ENCODE results near the gene INSR.
"Not testable (repeated sequence)": the region's sequence is repeated elsewhere in the genome, so short reads cannot be mapped to it uniquely, and the experiment has no call there.

INSR gene

GRCh38 chr19:7211191-7211951 is 82.8 kb downstream of the INSR start:
- DNase-seq (ENCODE audit: insufficient read length, low spot score): no peak
- TF ChIP-seq POLR2A (IDR thresholded peaks at IDR 0.05; ENCODE audit: low read depth, low read length): no peak
- no peak for FAIRE-seq

- TF ChIP-seq POLR2A (IDR thresholded peaks at IDR 0.05; ENCODE audit: low read depth, low read length): no peak
- FAIRE-seq: no peak
- no peak for DNase-seq (ENCODE audit: insufficient read length, low spot score)
Observed at GRCh38 chr19:7210359-7210758, 83.9 kb downstream of the INSR start.

GRCh38 chr19:7209597-7210325 is 84.5 kb downstream of the INSR start:
- DNase-seq (ENCODE audit: insufficient read length, low spot score); FAIRE-seq: not testable (repeated sequence)

DNA sequence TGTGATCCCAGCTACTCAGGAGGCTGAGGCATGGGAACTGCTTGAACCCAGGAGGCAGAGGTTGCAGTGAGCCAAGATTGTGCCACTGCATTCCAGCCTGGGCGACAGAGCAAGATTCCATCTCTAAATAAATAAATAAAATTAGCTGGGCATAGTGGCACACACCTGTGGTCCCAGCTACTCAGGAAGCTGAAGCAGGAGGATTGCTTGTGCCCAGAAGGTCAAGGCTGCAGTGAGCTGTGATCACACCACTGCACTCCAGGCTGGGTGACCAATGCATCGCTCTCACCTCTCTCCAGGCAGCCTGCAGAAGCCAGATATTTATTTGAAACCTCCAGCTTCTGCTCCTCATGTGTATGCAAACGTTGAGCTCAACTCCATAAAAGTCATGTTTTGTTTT is 85.2 kb downstream of the INSR start:
- FAIRE-seq; DNase-seq (ENCODE audit: insufficient read length, low spot score): not testable (repeated sequence)

DNA sequence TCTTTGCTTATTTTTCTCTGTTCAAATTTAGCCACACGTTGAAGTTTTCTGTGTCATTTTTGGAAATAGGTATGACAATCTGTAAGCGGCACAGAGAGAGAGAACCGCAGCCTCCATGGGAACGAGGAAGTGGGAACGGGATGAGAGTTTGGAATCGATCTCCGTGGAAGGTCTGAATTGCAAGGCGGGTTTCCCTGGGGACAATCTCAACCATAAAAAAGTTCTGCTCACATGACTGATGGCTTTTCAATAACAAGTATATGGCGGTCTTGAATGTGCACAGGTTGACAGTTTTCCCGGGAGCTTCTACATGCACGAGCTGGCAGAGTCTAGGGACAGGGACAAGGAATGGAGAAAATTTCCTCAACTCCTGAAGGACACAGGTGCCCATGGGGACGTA is 90.9 kb downstream of the INSR start:
- DNase-seq (ENCODE audit: insufficient read length, low spot score) (no peak), FAIRE-seq (no peak)
- TF ChIP-seq POLR2A (IDR thresholded peaks at IDR 0.05; ENCODE audit: low read depth, low read length): no peak

- TF ChIP-seq POLR2A (IDR thresholded peaks at IDR 0.05; ENCODE audit: low read depth, low read length): no peak
- FAIRE-seq: no peak
Observed at GRCh38 chr19:7202888-7203287, 91.3 kb downstream of the INSR start.

GRCh38 chr19:7200736-7201135 is 93.5 kb downstream of the INSR start:
- no peak for TF ChIP-seq POLR2A (IDR thresholded peaks at IDR 0.05; ENCODE audit: low read depth, low read length)
- no peak for FAIRE-seq
- DNase-seq (ENCODE audit: insufficient read length, low spot score): no peak

More at GRCh38 chr19:7202888-7203287, 91.3 kb downstream of the INSR start:
- no peak for DNase-seq (ENCODE audit: insufficient read length, low spot score)

GRCh38 chr19:7199613-7200533 is 94.3 kb downstream of the INSR start:
- peak; percentile 45 for FAIRE-seq
- TF ChIP-seq POLR2A (IDR thresholded peaks at IDR 0.05; ENCODE audit: low read depth, low read length): no peak
- peak; percentile 55 for DNase-seq (ENCODE audit: insufficient read length, low spot score)

GRCh38 chr19:7197760-7198696 is 96.2 kb downstream of the INSR start:
- FAIRE-seq: no peak
- peak; percentile 92 for DNase-seq (ENCODE audit: insufficient read length, low spot score)
- TF ChIP-seq POLR2A (IDR thresholded peaks at IDR 0.05; ENCODE audit: low read depth, low read length): peak; percentile 59; the same call in 1 of the 2 replicates

- TF ChIP-seq POLR2A (IDR thresholded peaks at IDR 0.05; ENCODE audit: low read depth, low read length): no peak
- FAIRE-seq (peak; percentile 15), DNase-seq (ENCODE audit: insufficient read length, low spot score) (peak; percentile 74)
Observed at GRCh38 chr19:7197119-7197759, 97.0 kb downstream of the INSR start.

GRCh38 chr19:7196763-7197118 is 97.5 kb downstream of the INSR start:
- no peak for DNase-seq (ENCODE audit: insufficient read length, low spot score)
- no peak for FAIRE-seq
- TF ChIP-seq POLR2A (IDR thresholded peaks at IDR 0.05; ENCODE audit: low read depth, low read length): no peak

GRCh38 chr19:7195046-7195445 is 99.2 kb downstream of the INSR start:
- DNase-seq (ENCODE audit: insufficient read length, low spot score) (no peak), FAIRE-seq (no peak)
- TF ChIP-seq POLR2A (IDR thresholded peaks at IDR 0.05; ENCODE audit: low read depth, low read length): no peak

GRCh38 chr19:7194566-7194965 is 99.6 kb downstream of the INSR start:
- DNase-seq (ENCODE audit: insufficient read length, low spot score): no peak
- TF ChIP-seq POLR2A (IDR thresholded peaks at IDR 0.05; ENCODE audit: low read depth, low read length): no peak
- no peak for FAIRE-seq

Data from H54 (cell line).